VCaP (cell line): Measurements from ENCODE around the gene DRD4.

Experiments used
- H3K27ac ChIP-seq: fragments of 450-650 bp; 2 replicates; pipeline ENCODE4 v1.5.1; 2017
- CTCF ChIP-seq: fragments of 450-650 bp; conservative IDR thresholded peaks from 2 replicates; pipeline ENCODE4 v1.5.1; 2017; ENCODE audit warnings: mild to moderate bottlenecking, moderate library complexity

Gene DRD4

GRCh38 chr11:635945-636510 is 1.0 kb upstream of the DRD4 start:
- H3K27ac ChIP-seq = no peak overlapping the region
- TF ChIP-seq CTCF = no peak

GRCh38 chr11:637333-637592 is 194 bp downstream of the DRD4 start:
- no peak overlapping the region; the same call in 1 of the 2 replicates for H3K27ac ChIP-seq
- no peak for TF ChIP-seq CTCF

GRCh38 chr11:637593-638521 is 788 bp downstream of the DRD4 start:
- no peak for TF ChIP-seq CTCF
- H3K27ac ChIP-seq = no peak overlapping the region; the same call in 1 of the 2 replicates

- H3K27ac ChIP-seq = no peak overlapping the region
- no peak for TF ChIP-seq CTCF
These were observed 1.7 kb downstream of the DRD4 start for GRCh38 chr11:638631-639331.

- TF ChIP-seq CTCF = no peak
- H3K27ac ChIP-seq = no peak overlapping the region
These were observed 2.4 kb downstream of the DRD4 start for GRCh38 chr11:639332-639955.

GRCh38 chr11:640021-640706 is 3.1 kb downstream of the DRD4 start:
- no peak overlapping the region for H3K27ac ChIP-seq
- no peak for TF ChIP-seq CTCF
